Activated naive CD4-positive, alpha-beta T cell treated with anti-CD3 and anti-CD28 coated beads, Interleukin-2, amount 50 U/mL, for 24 hours (primary cell): ENCODE results near the gene SMIM10L1.

Experiments used
- H3K27ac Mint-ChIP-seq: one replicate; pipeline ENCODE4 v1.8.0; 2021; ENCODE audit warnings: mild to moderate bottlenecking, mixed read lengths
- H3K27me3 Mint-ChIP-seq: one replicate; pipeline ENCODE4 v1.8.0; 2021; ENCODE audit warnings: mixed read lengths
- H3K36me3 Mint-ChIP-seq: one replicate; pipeline ENCODE4 v1.8.0; 2021; ENCODE audit warnings: mixed read lengths
- H3K4me1 Mint-ChIP-seq: one replicate; pipeline ENCODE4 v1.8.0; 2021; ENCODE audit warnings: mixed read lengths
- H3K4me3 Mint-ChIP-seq: one replicate; pipeline ENCODE4 v1.8.0; 2021; ENCODE audit warnings: mild to moderate bottlenecking, mixed read lengths
- H3K9me3 Mint-ChIP-seq: one replicate; pipeline ENCODE4 v1.8.0; 2021; ENCODE audit warnings: mixed read lengths

SMIM10L1 gene

DNA sequence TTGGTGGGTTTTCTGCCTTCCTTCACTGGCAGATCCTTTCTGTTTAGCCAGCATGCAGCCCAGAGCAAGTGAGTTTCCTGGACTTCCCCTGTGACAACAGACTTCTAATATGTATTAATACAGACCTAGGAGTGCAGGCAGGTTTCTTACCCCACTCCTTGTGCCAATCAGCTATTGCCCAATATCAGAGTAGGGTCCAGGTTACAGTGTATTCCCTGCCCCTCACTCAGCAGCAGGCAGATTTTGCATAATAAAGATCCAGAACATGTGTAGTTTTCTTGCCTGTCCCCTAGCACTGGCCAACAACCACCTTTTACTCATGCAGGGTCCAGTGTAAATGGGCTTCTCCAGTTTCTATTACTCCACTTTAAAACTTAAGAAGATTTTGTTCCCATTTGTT, 4.7 kb upstream of the SMIM10L1 start:
- Mint-ChIP-seq H3K4me1 (peaks cover 88% of the 10 kb centered on the region), H3K27ac (no peak overlapping the region), H3K27me3 (no peaks in the 10 kb centered on the region), H3K4me3 (no peak overlapping the region), H3K9me3 (no peaks in the 10 kb centered on the region), H3K36me3 (peaks cover 35% of the 10 kb centered on the region)

DNA sequence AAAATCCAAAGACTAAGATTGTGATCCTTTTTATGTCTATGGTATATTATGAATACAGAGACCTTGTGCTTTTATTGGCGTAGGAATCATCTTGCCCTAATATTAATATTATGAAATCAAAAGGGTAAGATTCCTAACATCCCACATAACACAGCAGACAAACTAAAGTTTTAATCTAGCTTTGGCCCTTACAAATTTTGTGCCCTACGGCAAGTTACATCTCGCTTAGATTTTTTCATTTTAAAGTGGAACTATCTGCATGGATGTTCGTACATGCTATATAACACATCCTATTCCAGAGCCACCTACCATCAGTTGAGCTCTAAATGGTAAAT, 217 bp upstream of the SMIM10L1 start:
- H3K27me3 Mint-ChIP-seq: no peaks in the 10 kb centered on the region
- no peaks in the 10 kb centered on the region for H3K9me3 Mint-ChIP-seq
- peak overlapping the region; percentile 98 for H3K4me3 Mint-ChIP-seq
- peaks cover 29% of the 10 kb centered on the region for H3K36me3 Mint-ChIP-seq
- H3K4me1 Mint-ChIP-seq: peaks cover 84% of the 10 kb centered on the region
- peak overlapping the region; percentile 96 for H3K27ac Mint-ChIP-seq

DNA sequence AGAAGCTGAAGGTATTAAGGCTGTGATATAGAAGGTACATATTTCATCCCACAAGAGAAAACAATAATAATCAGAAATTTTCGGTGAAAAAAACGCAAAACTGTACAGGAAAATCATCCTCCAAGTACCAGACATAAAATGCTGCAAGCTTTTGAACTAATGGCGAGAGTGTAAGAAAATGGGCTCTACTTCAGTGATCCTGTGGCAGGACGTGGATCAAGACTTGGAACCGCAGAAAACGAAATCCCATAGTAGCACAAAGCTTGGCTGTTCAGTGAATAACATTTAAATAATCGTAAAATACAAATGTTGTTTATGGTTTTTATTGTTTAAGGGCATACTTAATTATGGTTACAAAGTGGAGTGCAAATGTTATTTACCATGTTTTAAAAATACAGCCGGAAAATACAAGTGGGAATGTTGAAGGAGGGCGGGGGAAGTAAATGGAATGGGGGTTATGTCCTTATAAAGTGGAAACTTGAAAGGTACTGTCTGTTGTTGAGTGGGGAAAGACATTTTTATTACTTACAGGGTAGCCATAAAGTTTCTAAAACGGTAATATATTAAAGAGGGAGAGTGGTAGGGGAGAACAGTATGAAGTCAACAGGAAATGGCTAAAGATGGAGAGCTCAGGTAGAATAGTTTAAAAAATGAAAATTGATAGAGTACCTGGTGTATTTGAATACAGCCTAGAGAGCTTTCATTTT, 1.1 kb downstream of the SMIM10L1 start:
- Mint-ChIP-seq H3K4me3 (peak overlapping the region; percentile 98), H3K27ac (peak overlapping the region; percentile 100), H3K27me3 (no peaks in the 10 kb centered on the region), H3K4me1 (peaks cover 78% of the 10 kb centered on the region), H3K9me3 (no peaks in the 10 kb centered on the region), H3K36me3 (peaks cover 31% of the 10 kb centered on the region)

DNA sequence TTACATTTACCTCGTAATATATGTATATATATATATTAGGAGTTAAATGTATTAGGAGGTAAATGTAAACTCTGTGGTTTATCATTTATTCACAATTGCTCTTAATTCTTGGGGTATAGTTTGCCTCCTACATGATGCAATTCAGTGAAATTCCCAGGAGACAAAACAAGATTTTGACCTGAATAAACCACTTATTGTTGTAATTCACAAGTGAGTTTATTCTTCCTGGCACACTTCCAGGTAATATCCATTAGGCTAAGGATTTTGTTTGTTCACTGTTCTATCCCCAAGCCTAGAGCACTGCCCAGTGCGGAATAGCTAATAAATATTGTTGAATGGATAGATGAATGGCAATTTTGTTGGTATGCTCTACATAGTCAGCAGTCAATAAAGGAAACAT, 3.0 kb downstream of the SMIM10L1 start:
- Mint-ChIP-seq H3K27me3 (no peaks in the 10 kb centered on the region), H3K27ac (no peak overlapping the region), H3K36me3 (peaks cover 24% of the 10 kb centered on the region), H3K9me3 (no peaks in the 10 kb centered on the region), H3K4me1 (peaks cover 59% of the 10 kb centered on the region), H3K4me3 (no peak overlapping the region)

DNA sequence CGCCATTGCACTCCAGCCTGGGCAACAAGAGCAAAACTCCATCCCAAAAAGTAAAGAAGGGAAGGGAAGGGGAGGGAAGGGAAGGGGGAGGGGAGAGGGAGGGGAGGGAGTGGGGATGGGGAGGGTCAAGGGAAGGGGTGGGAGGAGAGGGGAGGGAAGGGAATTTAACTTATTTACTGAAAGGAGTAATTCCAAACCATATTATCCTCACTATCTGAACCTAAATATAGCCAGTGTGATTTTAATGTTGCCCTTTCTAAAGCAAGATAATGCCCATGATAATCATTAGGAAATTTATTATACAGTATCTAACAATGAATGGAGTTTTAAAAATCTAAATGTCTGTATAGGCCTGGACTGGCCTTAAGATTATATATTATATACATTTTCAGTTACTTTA, 7.3 kb downstream of the SMIM10L1 start:
- peaks cover 9% of the 10 kb centered on the region for H3K36me3 Mint-ChIP-seq
- no peak overlapping the region for H3K4me3 Mint-ChIP-seq
- no peaks in the 10 kb centered on the region for H3K27me3 Mint-ChIP-seq
- no peaks in the 10 kb centered on the region for H3K9me3 Mint-ChIP-seq
- H3K27ac Mint-ChIP-seq: no peak overlapping the region
- H3K4me1 Mint-ChIP-seq: peaks cover 23% of the 10 kb centered on the region

DNA sequence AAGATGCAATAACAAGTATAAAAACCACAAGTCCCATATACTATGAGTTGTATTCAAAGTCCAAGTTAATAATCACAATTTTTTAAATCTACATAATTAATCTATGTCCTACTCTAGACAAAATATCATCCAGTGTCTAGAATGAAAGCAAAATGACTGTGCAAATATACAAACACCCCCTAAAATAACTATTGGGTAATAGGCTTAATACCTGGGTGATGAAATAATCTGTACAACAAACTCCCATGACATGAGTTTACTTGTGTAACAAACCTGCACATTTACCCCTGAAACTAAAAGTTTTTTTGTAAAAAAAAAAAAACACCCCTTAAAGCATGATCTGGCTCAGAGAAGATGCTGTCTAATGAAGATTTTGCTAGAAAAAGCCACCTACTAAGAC, 11.5 kb downstream of the SMIM10L1 start:
- no peaks in the 10 kb centered on the region for H3K4me1 Mint-ChIP-seq
- H3K36me3 Mint-ChIP-seq: no peaks in the 10 kb centered on the region
- no peaks in the 10 kb centered on the region for H3K27me3 Mint-ChIP-seq
- no peaks in the 10 kb centered on the region for H3K9me3 Mint-ChIP-seq
- H3K27ac Mint-ChIP-seq: no peak overlapping the region
- no peak overlapping the region for H3K4me3 Mint-ChIP-seq

DNA sequence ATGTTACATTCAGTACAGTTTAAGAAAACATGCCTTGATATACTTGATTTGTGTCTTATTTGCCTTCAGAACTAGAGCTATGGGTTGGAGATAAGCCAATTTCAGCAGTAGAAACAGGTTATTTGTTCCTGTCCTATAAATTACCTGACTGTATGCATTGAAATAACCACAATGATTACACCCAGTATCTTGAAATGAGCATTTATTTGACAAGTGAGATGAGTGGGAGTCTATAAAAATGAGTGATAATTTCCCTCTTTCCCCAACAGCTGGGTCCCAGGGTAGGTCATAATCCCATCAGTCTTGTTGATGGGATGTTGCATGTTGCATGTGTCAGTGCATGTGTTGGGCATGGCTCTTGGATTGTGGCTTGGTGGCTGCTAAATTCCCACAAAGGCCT, 12.0 kb downstream of the SMIM10L1 start:
- no peaks in the 10 kb centered on the region for H3K36me3 Mint-ChIP-seq
- H3K4me1 Mint-ChIP-seq: no peaks in the 10 kb centered on the region
- no peak overlapping the region for H3K27ac Mint-ChIP-seq
- no peaks in the 10 kb centered on the region for H3K9me3 Mint-ChIP-seq
- no peak overlapping the region for H3K4me3 Mint-ChIP-seq
- no peaks in the 10 kb centered on the region for H3K27me3 Mint-ChIP-seq

DNA sequence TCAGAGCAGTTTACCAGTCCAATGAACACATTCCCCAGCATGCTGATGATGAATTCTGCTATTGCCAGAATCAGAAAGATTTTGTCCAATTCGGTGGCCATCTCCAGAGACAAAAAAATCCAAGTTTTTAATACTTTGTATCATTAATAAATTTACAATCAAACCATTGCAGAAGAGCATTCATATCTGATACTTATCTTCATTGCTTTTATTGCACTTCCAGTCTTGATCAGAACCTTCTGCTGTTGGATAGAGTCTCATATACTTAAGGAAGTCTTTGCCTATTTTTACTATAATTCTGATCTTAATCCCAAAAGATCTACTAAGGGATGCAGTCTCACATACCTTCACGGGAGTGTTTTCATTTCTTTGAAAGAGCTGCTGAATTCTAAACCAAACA, 15.8 kb downstream of the SMIM10L1 start, which contains the start of gene TAS2R42:
TSS of gene TAS2R42 (minus strand) at position 101 of the 400 bp plus-strand sequence. CDS start at position 101, 0 bp downstream.
- no peak within 1 kb of the TSS for H3K27ac Mint-ChIP-seq
- H3K4me3 Mint-ChIP-seq: no peak within 1 kb of the TSS
- peaks cover 9% of the 10 kb centered on the region for H3K36me3 Mint-ChIP-seq
- H3K27me3 Mint-ChIP-seq: no peaks in the 10 kb centered on the region
- H3K4me1 Mint-ChIP-seq: no peaks in the 10 kb centered on the region
- H3K9me3 Mint-ChIP-seq: no peaks in the 10 kb centered on the region

DNA sequence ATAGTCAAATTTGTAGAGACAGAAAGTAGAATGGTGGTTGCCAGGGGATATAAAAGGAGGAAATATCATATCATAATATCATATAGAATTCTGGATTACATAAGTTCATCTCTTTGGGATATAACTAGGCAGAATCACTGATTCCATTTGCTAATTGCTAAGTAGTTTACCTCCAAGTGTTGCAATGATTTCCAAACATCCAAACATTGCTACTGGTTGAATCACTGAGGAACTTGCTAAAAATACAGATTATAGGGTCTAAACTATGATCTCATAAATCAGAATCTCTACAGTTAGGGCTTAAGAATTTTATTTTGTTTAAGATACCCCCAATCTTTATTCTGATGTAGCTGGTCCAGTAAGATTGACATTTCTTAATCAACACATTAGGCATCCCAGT, 31.8 kb downstream of the SMIM10L1 start:
- no peak overlapping the region for H3K4me3 Mint-ChIP-seq
- H3K9me3 Mint-ChIP-seq: no peaks in the 10 kb centered on the region

DNA sequence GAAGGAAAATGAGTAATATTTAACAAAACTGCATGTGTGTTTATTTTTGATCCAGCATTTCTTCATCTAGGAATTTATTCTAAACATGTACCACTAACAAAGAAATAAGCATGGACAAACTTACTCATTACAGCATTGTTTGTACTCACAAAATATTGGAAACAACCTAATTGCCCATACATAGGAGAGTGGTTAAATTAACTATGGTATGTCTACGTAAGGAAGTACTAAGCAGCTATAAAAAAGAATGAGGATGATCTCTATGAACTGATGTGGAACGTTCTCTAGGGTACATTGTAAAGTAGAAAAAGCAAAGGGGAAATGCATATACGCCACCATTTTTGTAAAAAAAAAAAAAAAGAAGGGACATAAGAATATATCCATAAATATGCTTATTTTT, 33.2 kb downstream of the SMIM10L1 start:
- no peak overlapping the region for H3K4me3 Mint-ChIP-seq
- no peak overlapping the region for H3K27ac Mint-ChIP-seq
- H3K27me3 Mint-ChIP-seq: no peaks in the 10 kb centered on the region
- peaks cover 5% of the 10 kb centered on the region for H3K36me3 Mint-ChIP-seq
- H3K4me1 Mint-ChIP-seq: no peaks in the 10 kb centered on the region
- no peaks in the 10 kb centered on the region for H3K9me3 Mint-ChIP-seq

More for the DNA sequence above, 31.8 kb downstream of the SMIM10L1 start:
- no peak overlapping the region for H3K27ac Mint-ChIP-seq
- peaks cover 5% of the 10 kb centered on the region for H3K36me3 Mint-ChIP-seq
- H3K27me3 Mint-ChIP-seq: no peaks in the 10 kb centered on the region
- H3K4me1 Mint-ChIP-seq: no peaks in the 10 kb centered on the region

DNA sequence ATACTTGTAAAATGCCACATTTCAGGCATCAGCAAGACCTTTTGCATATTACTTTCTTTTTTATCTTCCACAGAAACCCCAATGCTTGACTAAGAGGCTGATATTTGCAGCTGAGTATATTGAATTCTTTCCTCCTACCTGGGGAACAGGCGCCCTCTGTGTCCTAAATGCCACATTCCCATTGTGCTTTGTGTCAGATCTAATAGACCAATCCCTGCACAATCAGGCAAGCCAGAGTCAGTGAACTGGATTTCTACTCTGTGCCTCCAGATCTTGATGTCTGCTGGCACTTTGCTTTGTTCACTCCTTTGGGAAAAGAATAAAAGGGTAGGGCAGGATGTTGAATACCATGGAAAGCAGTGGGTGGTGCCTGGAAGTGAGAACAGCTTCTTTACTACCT, 38.1 kb downstream of the SMIM10L1 start:
- Mint-ChIP-seq H3K36me3 (peaks cover 13% of the 10 kb centered on the region), H3K4me3 (no peak overlapping the region), H3K27ac (no peak overlapping the region), H3K9me3 (peaks cover 3% of the 10 kb centered on the region), H3K4me1 (no peaks in the 10 kb centered on the region), H3K27me3 (no peaks in the 10 kb centered on the region)
